ENCODE measurements around the gene PABPN1L. TPM values are rescaled to one million over a fixed set of nuclear protein-coding genes. Genes with fewer than 3 reads are reported as not detected.

Gene PABPN1L
- total and polyA plus RNA-seq, 2 experiments from 2014 or later: not detected

DNA sequence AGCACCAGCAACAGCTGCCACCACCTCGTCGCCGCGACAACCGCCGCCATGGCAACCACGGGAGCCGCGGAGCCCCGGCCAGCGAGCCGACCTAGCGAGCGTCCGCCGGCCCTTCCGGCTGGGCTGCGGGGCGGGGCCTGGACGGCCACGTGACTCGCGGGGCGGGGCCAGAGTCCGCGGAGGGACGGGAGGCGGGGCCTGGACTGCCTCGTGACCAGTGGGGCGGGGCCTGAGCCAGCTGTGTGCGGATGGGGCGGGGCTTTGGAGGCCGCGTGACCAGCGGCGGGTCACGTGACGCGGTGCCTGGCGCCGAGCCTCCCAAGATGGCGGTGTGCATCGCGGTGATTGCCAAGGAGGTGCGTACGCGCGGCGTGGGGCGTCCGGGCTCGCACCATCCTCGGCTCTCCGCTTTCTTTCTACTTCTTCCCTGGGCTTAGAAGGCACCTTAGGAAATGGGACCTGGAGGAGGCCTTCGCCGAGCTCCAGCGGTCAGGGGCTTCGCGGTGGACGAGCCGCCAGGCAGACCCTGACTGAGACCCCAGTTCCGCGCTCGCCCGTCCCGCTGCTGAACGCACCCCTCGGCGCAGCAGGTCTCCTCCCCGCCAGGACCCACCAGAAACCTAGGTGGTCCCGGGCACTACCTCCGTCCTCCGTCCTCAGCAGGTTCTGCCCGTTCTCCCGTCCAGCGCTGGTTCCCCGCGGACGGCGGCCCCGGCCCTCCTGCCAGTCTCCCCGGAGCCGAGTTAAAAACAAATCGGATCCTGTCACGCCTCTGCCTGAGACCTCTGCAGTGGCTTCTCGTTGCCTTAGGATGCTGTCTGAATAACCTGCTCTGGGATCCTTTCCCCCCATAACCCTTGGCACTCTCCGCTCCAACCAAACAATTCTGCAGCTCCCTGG lies 9.4 kb downstream of the PABPN1L start, which contains the start of the genes GALNS and TRAPPC2L (continued):
- TF ChIP-seq, protein P1, sequence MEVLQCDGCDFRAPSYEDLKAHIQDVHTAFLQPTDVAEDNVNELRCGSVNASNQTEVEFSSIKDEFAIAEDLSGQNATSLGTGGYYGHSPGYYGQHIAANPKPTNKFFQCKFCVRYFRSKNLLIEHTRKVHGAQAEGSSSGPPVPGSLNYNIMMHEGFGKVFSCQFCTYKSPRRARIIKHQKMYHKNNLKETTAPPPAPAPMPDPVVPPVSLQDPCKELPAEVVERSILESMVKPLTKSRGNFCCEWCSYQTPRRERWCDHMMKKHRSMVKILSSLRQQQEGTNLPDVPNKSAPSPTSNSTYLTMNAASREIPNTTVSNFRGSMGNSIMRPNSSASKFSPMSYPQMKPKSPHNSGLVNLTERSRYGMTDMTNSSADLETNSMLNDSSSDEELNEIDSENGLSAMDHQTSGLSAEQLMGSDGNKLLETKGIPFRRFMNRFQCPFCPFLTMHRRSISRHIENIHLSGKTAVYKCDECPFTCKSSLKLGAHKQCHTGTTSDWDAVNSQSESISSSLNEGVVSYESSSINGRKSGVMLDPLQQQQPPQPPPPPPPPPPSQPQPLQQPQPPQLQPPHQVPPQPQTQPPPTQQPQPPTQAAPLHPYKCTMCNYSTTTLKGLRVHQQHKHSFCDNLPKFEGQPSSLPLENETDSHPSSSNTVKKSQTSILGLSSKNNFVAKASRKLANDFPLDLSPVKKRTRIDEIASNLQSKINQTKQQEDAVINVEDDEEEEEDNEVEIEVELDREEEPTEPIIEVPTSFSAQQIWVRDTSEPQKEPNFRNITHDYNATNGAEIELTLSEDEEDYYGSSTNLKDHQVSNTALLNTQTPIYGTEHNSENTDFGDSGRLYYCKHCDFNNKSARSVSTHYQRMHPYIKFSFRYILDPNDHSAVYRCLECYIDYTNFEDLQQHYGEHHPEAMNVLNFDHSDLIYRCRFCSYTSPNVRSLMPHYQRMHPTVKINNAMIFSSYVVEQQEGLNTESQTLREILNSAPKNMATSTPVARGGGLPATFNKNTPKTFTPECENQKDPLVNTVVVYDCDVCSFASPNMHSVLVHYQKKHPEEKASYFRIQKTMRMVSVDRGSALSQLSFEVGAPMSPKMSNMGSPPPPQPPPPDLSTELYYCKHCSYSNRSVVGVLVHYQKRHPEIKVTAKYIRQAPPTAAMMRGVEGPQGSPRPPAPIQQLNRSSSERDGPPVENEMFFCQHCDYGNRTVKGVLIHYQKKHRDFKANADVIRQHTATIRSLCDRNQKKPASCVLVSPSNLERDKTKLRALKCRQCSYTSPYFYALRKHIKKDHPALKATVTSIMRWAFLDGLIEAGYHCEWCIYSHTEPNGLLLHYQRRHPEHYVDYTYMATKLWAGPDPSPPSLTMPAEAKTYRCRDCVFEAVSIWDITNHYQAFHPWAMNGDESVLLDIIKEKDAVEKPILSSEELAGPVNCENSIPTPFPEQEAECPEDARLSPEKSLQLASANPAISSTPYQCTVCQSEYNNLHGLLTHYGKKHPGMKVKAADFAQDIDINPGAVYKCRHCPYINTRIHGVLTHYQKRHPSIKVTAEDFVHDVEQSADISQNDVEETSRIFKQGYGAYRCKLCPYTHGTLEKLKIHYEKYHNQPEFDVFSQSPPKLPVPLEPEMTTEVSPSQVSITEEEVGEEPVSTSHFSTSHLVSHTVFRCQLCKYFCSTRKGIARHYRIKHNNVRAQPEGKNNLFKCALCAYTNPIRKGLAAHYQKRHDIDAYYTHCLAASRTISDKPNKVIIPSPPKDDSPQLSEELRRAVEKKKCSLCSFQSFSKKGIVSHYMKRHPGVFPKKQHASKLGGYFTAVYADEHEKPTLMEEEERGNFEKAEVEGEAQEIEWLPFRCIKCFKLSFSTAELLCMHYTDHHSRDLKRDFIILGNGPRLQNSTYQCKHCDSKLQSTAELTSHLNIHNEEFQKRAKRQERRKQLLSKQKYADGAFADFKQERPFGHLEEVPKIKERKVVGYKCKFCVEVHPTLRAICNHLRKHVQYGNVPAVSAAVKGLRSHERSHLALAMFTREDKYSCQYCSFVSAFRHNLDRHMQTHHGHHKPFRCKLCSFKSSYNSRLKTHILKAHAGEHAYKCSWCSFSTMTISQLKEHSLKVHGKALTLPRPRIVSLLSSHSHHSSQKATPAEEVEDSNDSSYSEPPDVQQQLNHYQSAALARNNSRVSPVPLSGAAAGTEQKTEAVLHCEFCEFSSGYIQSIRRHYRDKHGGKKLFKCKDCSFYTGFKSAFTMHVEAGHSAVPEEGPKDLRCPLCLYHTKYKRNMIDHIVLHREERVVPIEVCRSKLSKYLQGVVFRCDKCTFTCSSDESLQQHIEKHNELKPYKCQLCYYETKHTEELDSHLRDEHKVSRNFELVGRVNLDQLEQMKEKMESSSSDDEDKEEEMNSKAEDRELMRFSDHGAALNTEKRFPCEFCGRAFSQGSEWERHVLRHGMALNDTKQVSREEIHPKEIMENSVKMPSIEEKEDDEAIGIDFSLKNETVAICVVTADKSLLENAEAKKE (CRISPR knock-in tag; IDR thresholded peaks at IDR 0.05): no peak
- peak; percentile 72 for TF ChIP-seq CREB1 (CRISPR knock-in tag; IDR thresholded peaks at IDR 0.05; ENCODE audit: low read depth)
- TF ChIP-seq EZH2 (IDR thresholded peaks at IDR 0.05; ENCODE audit: low read depth, unreplicated experiment): no peak
- peak; percentile 90 for TF ChIP-seq POLR2AphosphoS5 (IDR thresholded peaks at IDR 0.05; ENCODE audit: low read depth)

DNA sequence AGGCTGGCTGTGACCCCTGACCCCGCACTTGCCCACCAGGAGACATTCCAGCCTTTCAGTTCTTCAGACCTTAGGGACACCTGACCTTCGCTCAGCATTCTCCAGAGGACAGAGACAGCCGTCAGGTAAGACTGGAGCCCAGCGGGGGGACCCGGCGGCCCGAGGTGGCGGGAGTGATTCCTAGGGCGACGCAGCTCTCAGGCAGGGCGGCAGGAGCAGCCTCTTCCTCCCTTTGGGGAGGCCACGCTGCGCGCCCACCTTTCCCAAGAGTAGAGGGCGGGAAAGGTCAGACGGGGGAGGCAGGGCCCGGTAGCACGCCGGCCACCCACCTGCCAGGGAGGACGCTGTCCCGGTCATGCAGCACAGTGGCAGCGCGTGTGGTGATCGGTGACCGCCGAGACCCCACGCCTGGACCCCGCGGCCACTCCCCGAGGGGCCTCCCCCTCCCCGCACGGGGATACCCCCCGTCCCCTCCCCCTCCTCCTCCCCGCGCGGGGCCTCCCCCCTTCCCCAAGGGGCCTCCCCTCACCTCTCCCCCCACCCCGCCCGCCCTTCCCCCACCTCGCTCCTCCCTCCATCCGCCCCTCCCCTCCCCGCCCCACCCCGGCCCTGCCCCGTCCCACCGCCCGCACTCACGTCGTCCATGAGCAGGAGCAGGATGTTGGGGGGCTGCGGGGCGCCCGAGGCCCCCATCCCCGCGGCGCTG lies 10.2 kb downstream of the PABPN1L start:
- Histone ChIP-seq H4K20me1 (replicated peaks; ENCODE audit: insufficient read depth) (peaks cover 7% of the 10 kb centered on the region; the same call in 1 of the 2 replicates), H3K4me3 (peak overlapping the region; percentile 96), H3K79me2 (replicated peaks; ENCODE audit: insufficient read depth) (peaks cover 18% of the 10 kb centered on the region), H3K27me3 (ENCODE audit: insufficient read depth) (no peaks in the 10 kb centered on the region), H3K27ac (ENCODE audit: low read depth) (no peak overlapping the region), H3K4me1 (ENCODE audit: insufficient read depth) (no peaks in the 10 kb centered on the region; the same call in 1 of the 2 replicates), H2AFZ (no peak overlapping the region), H3K9me2 (ENCODE audit: insufficient read depth) (no peaks in the 10 kb centered on the region), H3K36me3 (ENCODE audit: insufficient read depth) (no peaks in the 10 kb centered on the region), H3K4me2 (peak overlapping the region; percentile 83), H3F3A (replicated peaks; ENCODE audit: low read depth) (0 out of 2 replicates have a peak, but pooled peaks cover 3% of the 10 kb centered on the region)
- H3K9me3 Mint-ChIP-seq: peaks cover 12% of the 10 kb centered on the region
- H3K27ac Mint-ChIP-seq: no peak overlapping the region
- peaks cover 21% of the 10 kb centered on the region for H3K4me1 Mint-ChIP-seq
- peaks cover 46% of the 10 kb centered on the region for H3K36me3 Mint-ChIP-seq (ENCODE audit: low read depth)
- H3K4me3 Mint-ChIP-seq: peak overlapping the region; percentile 99
- peaks cover 10% of the 10 kb centered on the region for H3K27me3 Mint-ChIP-seq (ENCODE audit: insufficient read depth, low read depth, poor library complexity)
- ATAC-seq (peak; percentile 63), DNase-seq (ENCODE audit: low spot score) (peak; percentile 69)
- no peak for TF ChIP-seq ZNF114 (CRISPR knock-in tag; IDR thresholded peaks at IDR 0.05)
- TF ChIP-seq, protein P2, sequence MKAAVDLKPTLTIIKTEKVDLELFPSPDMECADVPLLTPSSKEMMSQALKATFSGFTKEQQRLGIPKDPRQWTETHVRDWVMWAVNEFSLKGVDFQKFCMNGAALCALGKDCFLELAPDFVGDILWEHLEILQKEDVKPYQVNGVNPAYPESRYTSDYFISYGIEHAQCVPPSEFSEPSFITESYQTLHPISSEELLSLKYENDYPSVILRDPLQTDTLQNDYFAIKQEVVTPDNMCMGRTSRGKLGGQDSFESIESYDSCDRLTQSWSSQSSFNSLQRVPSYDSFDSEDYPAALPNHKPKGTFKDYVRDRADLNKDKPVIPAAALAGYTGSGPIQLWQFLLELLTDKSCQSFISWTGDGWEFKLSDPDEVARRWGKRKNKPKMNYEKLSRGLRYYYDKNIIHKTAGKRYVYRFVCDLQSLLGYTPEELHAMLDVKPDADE (IDR thresholded peaks at IDR 0.05): no peak
- no peak for TF ChIP-seq EZH2 (IDR thresholded peaks at IDR 0.05; ENCODE audit: low read depth, unreplicated experiment)
- TF ChIP-seq CREB1 (CRISPR knock-in tag; IDR thresholded peaks at IDR 0.05; ENCODE audit: low read depth): no peak
- no peak for TF ChIP-seq JUNB (IDR thresholded peaks at IDR 0.05; ENCODE audit: unreplicated experiment)
- no peak for TF ChIP-seq EZH2phosphoT487 (IDR thresholded peaks at IDR 0.05; ENCODE audit: unreplicated experiment)
- TF ChIP-seq POLR2AphosphoS5 (IDR thresholded peaks at IDR 0.05; ENCODE audit: low read depth): no peak
- TF ChIP-seq, protein P3, sequence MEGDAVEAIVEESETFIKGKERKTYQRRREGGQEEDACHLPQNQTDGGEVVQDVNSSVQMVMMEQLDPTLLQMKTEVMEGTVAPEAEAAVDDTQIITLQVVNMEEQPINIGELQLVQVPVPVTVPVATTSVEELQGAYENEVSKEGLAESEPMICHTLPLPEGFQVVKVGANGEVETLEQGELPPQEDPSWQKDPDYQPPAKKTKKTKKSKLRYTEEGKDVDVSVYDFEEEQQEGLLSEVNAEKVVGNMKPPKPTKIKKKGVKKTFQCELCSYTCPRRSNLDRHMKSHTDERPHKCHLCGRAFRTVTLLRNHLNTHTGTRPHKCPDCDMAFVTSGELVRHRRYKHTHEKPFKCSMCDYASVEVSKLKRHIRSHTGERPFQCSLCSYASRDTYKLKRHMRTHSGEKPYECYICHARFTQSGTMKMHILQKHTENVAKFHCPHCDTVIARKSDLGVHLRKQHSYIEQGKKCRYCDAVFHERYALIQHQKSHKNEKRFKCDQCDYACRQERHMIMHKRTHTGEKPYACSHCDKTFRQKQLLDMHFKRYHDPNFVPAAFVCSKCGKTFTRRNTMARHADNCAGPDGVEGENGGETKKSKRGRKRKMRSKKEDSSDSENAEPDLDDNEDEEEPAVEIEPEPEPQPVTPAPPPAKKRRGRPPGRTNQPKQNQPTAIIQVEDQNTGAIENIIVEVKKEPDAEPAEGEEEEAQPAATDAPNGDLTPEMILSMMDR (conservative IDR thresholded peaks at IDR 0.05; ENCODE audit: low read depth in 2 of 2): no peak

Data from GM23338 (cell line).